SK-N-SH (cell line): ENCODE results near the gene LTB4R2. TPM values are rescaled to one million over a fixed set of nuclear protein-coding genes. Genes with fewer than 3 reads are reported as not detected.

Source experiments
- CTCF ChIA-PET: fragments of 300-600, 350-600 bp; formaldehyde crosslinking; extraction: SDS; loops from one replicate; lab custom pipeline; 2021; lab: Yijun Ruan, JAX
- POLR2A ChIA-PET: fragments of 350-600 bp; sonication (Branson Sonifier 250); formaldehyde crosslinking; extraction: SDS; loops from one replicate; lab custom pipeline; 2020; ENCODE audit warnings: antibody characterized with exemption, inconsistent platforms; lab: Yijun Ruan, JAX
- DNase-seq: peaks from one replicate; pipeline ENCODE4 v3.0.0; 2012
- H2AFZ ChIP-seq: fragments of 200-600 bp; sonication (generic); 2 replicates; pipeline ENCODE4 v1.8.1; 2016; ENCODE audit warnings: antibody characterized with exemption, mild to moderate bottlenecking, low read depth
- H3F3A ChIP-seq: fragments of 200-600 bp; sonication (generic); replicated peaks from 2 replicates; pipeline ENCODE3; 2016; ENCODE audit warnings: antibody characterized with exemption, mild to moderate bottlenecking; ENCODE audit not compliant: insufficient read depth
- H3K27ac ChIP-seq, 2 experiments: fragments of 200-500 bp in 1 of 2; fragments of 200-600 bp in 1 of 2; sonication (Bioruptor generic) in 1 of 2; sonication (generic), shearing (Covaris generic) in 1 of 2; 2 replicates each; pipeline versions ENCODE4 v1.5.1 to v1.6.1; 2014 to 2016; ENCODE audit warnings: low read depth in 2 of 2, inconsistent platforms in 1 of 2, low read length in 1 of 2, mild to moderate bottlenecking in 1 of 2, mixed read lengths in 1 of 2
- H3K27me3 ChIP-seq: fragments of 200-600 bp; sonication (generic), shearing (Covaris generic); 2 replicates; pipeline ENCODE4 v1.6.1; 2016; ENCODE audit warnings: mixed run types; ENCODE audit not compliant: insufficient read depth
- H3K36me3 ChIP-seq, 2 experiments: fragments of 200-500 bp in 1 of 2; fragments of 200-600 bp in 1 of 2; sonication (Bioruptor generic) in 1 of 2; sonication (generic) in 1 of 2; replicated peaks in 1 of 2; 2 replicates each; pipeline versions ENCODE3 to v1.5.1; 2014 to 2016; ENCODE audit warnings: low read length in 1 of 2, mild to moderate bottlenecking in 1 of 2; ENCODE audit not compliant: insufficient read depth in 2 of 2, control insufficient read depth in 1 of 2
- H3K4me1 ChIP-seq, 2 experiments: fragments of 200-500 bp in 1 of 2; fragments of 200-600 bp in 1 of 2; sonication (Bioruptor generic) in 1 of 2; sonication (generic), shearing (Covaris generic) in 1 of 2; 2 replicates each; pipeline versions ENCODE4 v1.5.1 to v1.6.1; 2014 to 2016; ENCODE audit warnings: low read depth in 1 of 2, low read length in 1 of 2, mixed run types in 1 of 2; ENCODE audit not compliant: insufficient read depth in 2 of 2, control insufficient read depth in 1 of 2
- H3K4me2 ChIP-seq: fragments of 200-600 bp; sonication (generic), shearing (Covaris generic); 2 replicates; pipeline ENCODE4 v1.6.1; 2017; ENCODE audit warnings: mixed run types
- H3K4me3 ChIP-seq, 2 experiments: fragments of 200-500 bp in 1 of 2; fragments of 200-600 bp in 1 of 2; sonication (Bioruptor generic) in 1 of 2; sonication (generic), shearing (Covaris generic) in 1 of 2; 2 replicates each; pipeline versions ENCODE4 v1.5.1 to v1.8.1; 2014 to 2016; ENCODE audit warnings: low read depth in 2 of 2, inconsistent platforms in 1 of 2, low read length in 1 of 2, mild to moderate bottlenecking in 1 of 2, mixed read lengths in 1 of 2, moderate library complexity in 1 of 2
- H3K79me2 ChIP-seq: fragments of 200-600 bp; sonication (generic); 2 replicates; pipeline ENCODE4 v1.8.1; 2017; ENCODE audit warnings: mild to moderate bottlenecking; ENCODE audit not compliant: insufficient read depth
- H3K9ac ChIP-seq: fragments of 200-600 bp; sonication (generic); 2 replicates; pipeline ENCODE4 v1.6.1; 2017; ENCODE audit warnings: mixed run types
- H3K9me2 ChIP-seq: fragments of 200-600 bp; sonication (generic); 2 replicates; pipeline ENCODE4 v1.6.1; 2017; ENCODE audit warnings: mixed run types
- H3K9me3 ChIP-seq: fragments of 200-600 bp; sonication (generic); 2 replicates; pipeline ENCODE4 v1.6.1; 2017; ENCODE audit warnings: mixed run types, mild to moderate bottlenecking, moderate library complexity
- H4K20me1 ChIP-seq: fragments of 200-600 bp; sonication (generic); 2 replicates; pipeline ENCODE4 v1.6.1; 2017; ENCODE audit warnings: mild to moderate bottlenecking, mixed run types; ENCODE audit not compliant: insufficient read depth
- ELF1 ChIP-seq: IDR thresholded peaks from 2 replicates; pipeline ENCODE4 v1.4.0; 2012
- FOSL2 ChIP-seq: IDR thresholded peaks from 2 replicates; pipeline ENCODE4 v1.4.0; 2012; ENCODE audit warnings: low read depth, mild to moderate bottlenecking, moderate library complexity, borderline replicate concordance
- GABPA ChIP-seq: IDR thresholded peaks from 2 replicates; pipeline ENCODE4 v1.4.0; 2012; ENCODE audit warnings: low read depth, mild to moderate bottlenecking
- MEF2A ChIP-seq: IDR thresholded peaks from 2 replicates; pipeline ENCODE4 v1.4.0; 2012; ENCODE audit warnings: low read depth, borderline replicate concordance
- NFIC ChIP-seq: IDR thresholded peaks from 2 replicates; pipeline ENCODE4 v1.4.0; 2012; ENCODE audit warnings: borderline replicate concordance
- RFX5 ChIP-seq: IDR thresholded peaks from 2 replicates; pipeline ENCODE4 v1.6.1; 2012; ENCODE audit warnings: mild to moderate bottlenecking, improper control_type of control experiment, low read length
- SIN3A ChIP-seq: IDR thresholded peaks from 2 replicates; pipeline ENCODE4 v1.6.1; 2012; ENCODE audit warnings: low read depth, mild to moderate bottlenecking, low read length, moderate library complexity, borderline replicate concordance
- TAF1 ChIP-seq: IDR thresholded peaks from 2 replicates; pipeline ENCODE4 v1.6.1; 2012; ENCODE audit warnings: low read depth, mild to moderate bottlenecking, low read length, moderate library complexity, borderline replicate concordance
- YY1 ChIP-seq: IDR thresholded peaks from 2 replicates; pipeline ENCODE4 v1.4.0; 2012; ENCODE audit warnings: low read depth, mild to moderate bottlenecking
- WGBS: methylation state at CpG from one replicate; pipeline ENCODE4 v1.1.6; 2017; ENCODE audit warnings: low lambda C conversion rate; 5-methylcytosine and 5-hydroxymethylcytosine counted together
- polyA plus RNA-seq, 3 experiments: library from polyadenylated mRNA; depleted of rRNA; stranded (reverse); fragments of >200 nt; gene quantifications; 2 replicates each; pipeline ENCODE4 v1.2.3, GENCODE V29; 2012
- TF ChIP-seq, protein P1 (sequence below): IDR thresholded peaks from 2 replicates; pipeline ENCODE4 v1.6.1; 2012; ENCODE audit warnings: mild to moderate bottlenecking, low read depth, low read length, moderate library complexity
- TF ChIP-seq, protein P2 (sequence below): IDR thresholded peaks from 2 replicates; pipeline ENCODE4 v1.4.0; 2012; ENCODE audit warnings: low read depth
- TF ChIP-seq, protein P3 (sequence below): IDR thresholded peaks from 2 replicates; pipeline ENCODE4 v1.4.0; 2012; ENCODE audit warnings: low read depth, borderline replicate concordance
- TF ChIP-seq, protein P4 (sequence below): fragments of 150-350 bp; IDR thresholded peaks from 2 replicates; pipeline ENCODE4 v1.6.1; 2017; ENCODE audit warnings: antibody characterized with exemption, low read length, low read depth, borderline replicate concordance
- TF ChIP-seq, protein P5 (sequence below): fragments of 150-350 bp; IDR thresholded peaks from 2 replicates; pipeline ENCODE4 v1.6.1; 2016; ENCODE audit warnings: mild to moderate bottlenecking, low read depth, low read length

LTB4R2 gene
- polyA plus RNA-seq, 1 of the 3 experiments (the other 2 are of a cell fraction): 8.2 TPM

DNA sequence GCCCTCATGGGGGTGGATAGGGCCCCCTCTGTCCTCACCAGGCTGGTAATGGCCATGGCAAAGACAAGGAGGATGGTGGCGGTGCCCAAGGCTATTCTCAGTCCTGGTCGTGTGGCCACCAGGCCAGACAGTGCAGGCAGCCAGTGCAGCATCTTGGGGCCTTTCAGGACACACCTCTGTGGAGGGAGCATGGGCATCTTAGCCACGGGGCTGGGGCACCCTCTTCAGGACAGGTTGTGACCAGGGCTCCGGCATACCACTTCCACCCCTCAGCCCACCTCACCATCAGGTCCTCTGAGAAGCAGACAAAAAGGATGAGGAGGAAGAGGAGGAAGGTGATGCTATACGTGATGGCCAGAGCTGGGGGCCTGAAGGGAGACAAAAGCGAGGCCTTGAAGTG is 14.1 kb downstream of the LTB4R2 start:
- 48% methylated on average over 5 of the region's 6 CpGs for WGBS
- ChIA-PET CTCF (interaction anchor here (1.0 to 14.6 kb wide), 6 partner anchors 9 to 113 kb away, joined by 4 to 115 read pairs (median 49); partner anchors contain the start of genes ADCY4, CIDEB, KHNYN and LTB4R), POLR2A (no interaction called here)
- Histone ChIP-seq H4K20me1 (no peaks in the 10 kb centered on the region), H2AFZ (no peak overlapping the region), H3K27ac (no peak overlapping the region), H3F3A (no peaks in the 10 kb centered on the region), H3K9me2 (no peaks in the 10 kb centered on the region), H3K27me3 (peaks cover 11% of the 10 kb centered on the region; the same call in 1 of the 2 replicates), H3K4me3 (no peak overlapping the region), H3K4me2 (no peak overlapping the region), H3K9me3 (no peaks in the 10 kb centered on the region), H3K36me3 (no peaks in the 10 kb centered on the region), H3K4me1 (no peaks in the 10 kb centered on the region), H3K79me2 (no peaks in the 10 kb centered on the region), H3K9ac (no peak overlapping the region)
- TF ChIP-seq, protein P1, sequence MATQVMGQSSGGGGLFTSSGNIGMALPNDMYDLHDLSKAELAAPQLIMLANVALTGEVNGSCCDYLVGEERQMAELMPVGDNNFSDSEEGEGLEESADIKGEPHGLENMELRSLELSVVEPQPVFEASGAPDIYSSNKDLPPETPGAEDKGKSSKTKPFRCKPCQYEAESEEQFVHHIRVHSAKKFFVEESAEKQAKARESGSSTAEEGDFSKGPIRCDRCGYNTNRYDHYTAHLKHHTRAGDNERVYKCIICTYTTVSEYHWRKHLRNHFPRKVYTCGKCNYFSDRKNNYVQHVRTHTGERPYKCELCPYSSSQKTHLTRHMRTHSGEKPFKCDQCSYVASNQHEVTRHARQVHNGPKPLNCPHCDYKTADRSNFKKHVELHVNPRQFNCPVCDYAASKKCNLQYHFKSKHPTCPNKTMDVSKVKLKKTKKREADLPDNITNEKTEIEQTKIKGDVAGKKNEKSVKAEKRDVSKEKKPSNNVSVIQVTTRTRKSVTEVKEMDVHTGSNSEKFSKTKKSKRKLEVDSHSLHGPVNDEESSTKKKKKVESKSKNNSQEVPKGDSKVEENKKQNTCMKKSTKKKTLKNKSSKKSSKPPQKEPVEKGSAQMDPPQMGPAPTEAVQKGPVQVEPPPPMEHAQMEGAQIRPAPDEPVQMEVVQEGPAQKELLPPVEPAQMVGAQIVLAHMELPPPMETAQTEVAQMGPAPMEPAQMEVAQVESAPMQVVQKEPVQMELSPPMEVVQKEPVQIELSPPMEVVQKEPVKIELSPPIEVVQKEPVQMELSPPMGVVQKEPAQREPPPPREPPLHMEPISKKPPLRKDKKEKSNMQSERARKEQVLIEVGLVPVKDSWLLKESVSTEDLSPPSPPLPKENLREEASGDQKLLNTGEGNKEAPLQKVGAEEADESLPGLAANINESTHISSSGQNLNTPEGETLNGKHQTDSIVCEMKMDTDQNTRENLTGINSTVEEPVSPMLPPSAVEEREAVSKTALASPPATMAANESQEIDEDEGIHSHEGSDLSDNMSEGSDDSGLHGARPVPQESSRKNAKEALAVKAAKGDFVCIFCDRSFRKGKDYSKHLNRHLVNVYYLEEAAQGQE: no peak
- TF ChIP-seq FOSL2 (no peak), SIN3A (no peak), RFX5 (no peak), NFIC (no peak), GABPA (no peak), YY1 (no peak)
- TF ChIP-seq, protein P2, sequence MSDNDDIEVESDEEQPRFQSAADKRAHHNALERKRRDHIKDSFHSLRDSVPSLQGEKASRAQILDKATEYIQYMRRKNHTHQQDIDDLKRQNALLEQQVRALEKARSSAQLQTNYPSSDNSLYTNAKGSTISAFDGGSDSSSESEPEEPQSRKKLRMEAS: no peak
- TF ChIP-seq, protein P3, sequence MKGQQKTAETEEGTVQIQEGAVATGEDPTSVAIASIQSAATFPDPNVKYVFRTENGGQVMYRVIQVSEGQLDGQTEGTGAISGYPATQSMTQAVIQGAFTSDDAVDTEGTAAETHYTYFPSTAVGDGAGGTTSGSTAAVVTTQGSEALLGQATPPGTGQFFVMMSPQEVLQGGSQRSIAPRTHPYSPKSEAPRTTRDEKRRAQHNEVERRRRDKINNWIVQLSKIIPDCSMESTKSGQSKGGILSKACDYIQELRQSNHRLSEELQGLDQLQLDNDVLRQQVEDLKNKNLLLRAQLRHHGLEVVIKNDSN: no peak
- DNase-seq: no peak

DNA sequence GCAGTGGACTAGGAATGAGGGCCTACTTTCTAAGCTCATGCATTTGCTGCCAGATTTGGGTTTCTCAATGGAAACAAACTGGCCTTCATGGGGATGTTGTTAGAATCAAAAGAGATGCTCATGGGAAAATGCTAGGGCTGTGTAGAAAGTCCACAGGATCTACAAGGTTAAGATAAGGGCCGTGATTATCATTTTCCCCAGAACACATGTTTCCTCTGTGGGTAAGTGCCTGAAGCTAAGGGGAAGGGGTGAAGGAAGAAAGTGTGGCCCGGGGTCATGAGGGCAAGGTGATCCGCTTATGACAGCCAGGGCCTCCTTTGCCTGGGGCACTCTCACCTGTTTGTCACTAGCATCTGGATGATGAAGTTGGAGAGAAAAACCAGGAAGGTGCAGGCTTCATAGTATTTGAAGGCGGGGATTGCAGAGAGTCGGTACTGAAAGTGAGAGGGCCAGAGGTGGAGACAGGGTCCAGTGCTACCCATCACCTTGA is 15.1 kb downstream of the LTB4R2 start:
- TF ChIP-seq TAF1: no peak
- no peak for TF ChIP-seq ELF1
- TF ChIP-seq, protein P4, sequence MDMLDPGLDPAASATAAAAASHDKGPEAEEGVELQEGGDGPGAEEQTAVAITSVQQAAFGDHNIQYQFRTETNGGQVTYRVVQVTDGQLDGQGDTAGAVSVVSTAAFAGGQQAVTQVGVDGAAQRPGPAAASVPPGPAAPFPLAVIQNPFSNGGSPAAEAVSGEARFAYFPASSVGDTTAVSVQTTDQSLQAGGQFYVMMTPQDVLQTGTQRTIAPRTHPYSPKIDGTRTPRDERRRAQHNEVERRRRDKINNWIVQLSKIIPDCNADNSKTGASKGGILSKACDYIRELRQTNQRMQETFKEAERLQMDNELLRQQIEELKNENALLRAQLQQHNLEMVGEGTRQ: no peak
- TF ChIP-seq, protein P5, sequence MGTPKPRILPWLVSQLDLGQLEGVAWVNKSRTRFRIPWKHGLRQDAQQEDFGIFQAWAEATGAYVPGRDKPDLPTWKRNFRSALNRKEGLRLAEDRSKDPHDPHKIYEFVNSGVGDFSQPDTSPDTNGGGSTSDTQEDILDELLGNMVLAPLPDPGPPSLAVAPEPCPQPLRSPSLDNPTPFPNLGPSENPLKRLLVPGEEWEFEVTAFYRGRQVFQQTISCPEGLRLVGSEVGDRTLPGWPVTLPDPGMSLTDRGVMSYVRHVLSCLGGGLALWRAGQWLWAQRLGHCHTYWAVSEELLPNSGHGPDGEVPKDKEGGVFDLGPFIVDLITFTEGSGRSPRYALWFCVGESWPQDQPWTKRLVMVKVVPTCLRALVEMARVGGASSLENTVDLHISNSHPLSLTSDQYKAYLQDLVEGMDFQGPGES: no peak
- no peak for TF ChIP-seq GABPA
- no peak for TF ChIP-seq MEF2A
- no peak overlapping the region for H3K4me3 ChIP-seq
- H3K27me3 ChIP-seq: peaks cover under 1% of the 10 kb centered on the region; the same call in 1 of the 2 replicates
- H3K4me1 ChIP-seq: no peaks in the 10 kb centered on the region
- POLR2A ChIA-PET: interaction anchor here (0.6 kb wide), 1 partner anchor 800 kb away, joined by 3 read pairs; no protein-coding TSS in a partner anchor
- H3K36me3 ChIP-seq: no peaks in the 10 kb centered on the region
- no peaks in the 10 kb centered on the region for H4K20me1 ChIP-seq
- H3F3A ChIP-seq: no peaks in the 10 kb centered on the region
- no peaks in the 10 kb centered on the region for H3K79me2 ChIP-seq
- CTCF ChIA-PET: interaction anchor here (0.6 to 14.6 kb wide), 6 partner anchors 8 to 112 kb away, joined by 4 to 115 read pairs (median 49); partner anchors contain the start of genes ADCY4, CIDEB, KHNYN and LTB4R
- H3K9me2 ChIP-seq: no peaks in the 10 kb centered on the region
- no peak overlapping the region for H2AFZ ChIP-seq
- no peak overlapping the region for H3K4me2 ChIP-seq
- 57% methylated on average over 5 of the region's 5 CpGs for WGBS
- no peak overlapping the region for H3K9ac ChIP-seq
- DNase-seq: no peak
- no peak overlapping the region for H3K27ac ChIP-seq
- no peaks in the 10 kb centered on the region for H3K9me3 ChIP-seq
